ENCODE results near the gene MAD2L2. TPM values are rescaled to one million over a fixed set of nuclear protein-coding genes. Genes with fewer than 3 reads are reported as not detected.

Gene MAD2L2
- total RNA-seq, 1 experiment from 2014 or later, result 283 TPM

GRCh38 chr1:11650331-11650991, 30.5 kb downstream of the MAD2L2 start (continued):
- TF ChIP-seq OVOL2 (CRISPR knock-in tag; IDR thresholded peaks at IDR 0.05; ENCODE audit: borderline replicate concordance) (no peak), AFF4 (CRISPR knock-in tag; IDR thresholded peaks at IDR 0.05; ENCODE audit: borderline replicate concordance) (no peak), JAZF1 (CRISPR knock-in tag; IDR thresholded peaks at IDR 0.05) (no peak), RELA (CRISPR knock-in tag; IDR thresholded peaks at IDR 0.05; ENCODE audit: borderline replicate concordance) (no peak), FOXJ3 (CRISPR knock-in tag; IDR thresholded peaks at IDR 0.05; ENCODE audit: borderline replicate concordance) (no peak), ARID4B (CRISPR knock-in tag; IDR thresholded peaks at IDR 0.05; ENCODE audit: borderline replicate concordance) (no peak), ZNF423 (CRISPR knock-in tag; IDR thresholded peaks at IDR 0.05) (peak; percentile 81), ZNF263 (CRISPR knock-in tag; IDR thresholded peaks at IDR 0.05; ENCODE audit: low read depth) (peak; percentile 95), JUN (CRISPR knock-in tag; IDR thresholded peaks at IDR 0.05) (no peak), ATF1 (CRISPR knock-in tag; IDR thresholded peaks at IDR 0.05) (no peak), ATF3 (CRISPR knock-in tag; conservative IDR thresholded peaks at IDR 0.05) (no peak), ETV6 (CRISPR knock-in tag; IDR thresholded peaks at IDR 0.05) (peak; percentile 84; the same call in 1 of the 2 replicates), ESRRA (CRISPR knock-in tag; IDR thresholded peaks at IDR 0.05; ENCODE audit: borderline replicate concordance) (0 out of 2 replicates have a peak, but pooled peaks have one; percentile 40), HMGXB4 (CRISPR knock-in tag; IDR thresholded peaks at IDR 0.05) (peak; percentile 78)
- TF ChIP-seq, protein P1, sequence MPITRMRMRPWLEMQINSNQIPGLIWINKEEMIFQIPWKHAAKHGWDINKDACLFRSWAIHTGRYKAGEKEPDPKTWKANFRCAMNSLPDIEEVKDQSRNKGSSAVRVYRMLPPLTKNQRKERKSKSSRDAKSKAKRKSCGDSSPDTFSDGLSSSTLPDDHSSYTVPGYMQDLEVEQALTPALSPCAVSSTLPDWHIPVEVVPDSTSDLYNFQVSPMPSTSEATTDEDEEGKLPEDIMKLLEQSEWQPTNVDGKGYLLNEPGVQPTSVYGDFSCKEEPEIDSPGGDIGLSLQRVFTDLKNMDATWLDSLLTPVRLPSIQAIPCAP (CRISPR knock-in tag; IDR thresholded peaks at IDR 0.05), result no peak
- TF ChIP-seq, protein P2, sequence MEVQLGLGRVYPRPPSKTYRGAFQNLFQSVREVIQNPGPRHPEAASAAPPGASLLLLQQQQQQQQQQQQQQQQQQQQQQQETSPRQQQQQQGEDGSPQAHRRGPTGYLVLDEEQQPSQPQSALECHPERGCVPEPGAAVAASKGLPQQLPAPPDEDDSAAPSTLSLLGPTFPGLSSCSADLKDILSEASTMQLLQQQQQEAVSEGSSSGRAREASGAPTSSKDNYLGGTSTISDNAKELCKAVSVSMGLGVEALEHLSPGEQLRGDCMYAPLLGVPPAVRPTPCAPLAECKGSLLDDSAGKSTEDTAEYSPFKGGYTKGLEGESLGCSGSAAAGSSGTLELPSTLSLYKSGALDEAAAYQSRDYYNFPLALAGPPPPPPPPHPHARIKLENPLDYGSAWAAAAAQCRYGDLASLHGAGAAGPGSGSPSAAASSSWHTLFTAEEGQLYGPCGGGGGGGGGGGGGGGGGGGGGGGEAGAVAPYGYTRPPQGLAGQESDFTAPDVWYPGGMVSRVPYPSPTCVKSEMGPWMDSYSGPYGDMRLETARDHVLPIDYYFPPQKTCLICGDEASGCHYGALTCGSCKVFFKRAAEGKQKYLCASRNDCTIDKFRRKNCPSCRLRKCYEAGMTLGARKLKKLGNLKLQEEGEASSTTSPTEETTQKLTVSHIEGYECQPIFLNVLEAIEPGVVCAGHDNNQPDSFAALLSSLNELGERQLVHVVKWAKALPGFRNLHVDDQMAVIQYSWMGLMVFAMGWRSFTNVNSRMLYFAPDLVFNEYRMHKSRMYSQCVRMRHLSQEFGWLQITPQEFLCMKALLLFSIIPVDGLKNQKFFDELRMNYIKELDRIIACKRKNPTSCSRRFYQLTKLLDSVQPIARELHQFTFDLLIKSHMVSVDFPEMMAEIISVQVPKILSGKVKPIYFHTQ (CRISPR knock-in tag; IDR thresholded peaks at IDR 0.05), result no peak
